ENCODE measurements around the gene FMN1. TPM values are rescaled to one million over a fixed set of nuclear protein-coding genes. Genes with fewer than 3 reads are reported as not detected.

FMN1 gene
- total RNA-seq, 1 experiment from 2014 or later, result 0.37 TPM

GRCh38 chr15:32837935-32838334 lies 356.6 kb downstream of the FMN1 start:
- Histone ChIP-seq H3K4me1 (ENCODE audit: insufficient read depth, low read length, poor library complexity, severe bottlenecking) (peaks cover 3% of the 10 kb centered on the region), H3K36me3 (ENCODE audit: insufficient read depth, low read length, poor library complexity, severe bottlenecking) (no peaks in the 10 kb centered on the region), H3K9me3 (ENCODE audit: low read depth, low read length, poor library complexity, severe bottlenecking) (no peaks in the 10 kb centered on the region), H3K27ac (ENCODE audit: low read depth, low read length, poor library complexity, severe bottlenecking) (no peak overlapping the region), H3K27me3 (replicated peaks; ENCODE audit: insufficient read depth, low read depth, low read length, poor library complexity) (peaks cover 20% of the 10 kb centered on the region), H3K4me3 (ENCODE audit: low read depth, low read length, poor library complexity, severe bottlenecking) (no peak overlapping the region)
- ChIA-PET POLR2A (ENCODE audit: low non-redundant PET) (no interaction called here), CTCF (no interaction called here)
- DNase-seq (ENCODE audit: low spot score), result no peak
- TF ChIP-seq, protein P1, sequence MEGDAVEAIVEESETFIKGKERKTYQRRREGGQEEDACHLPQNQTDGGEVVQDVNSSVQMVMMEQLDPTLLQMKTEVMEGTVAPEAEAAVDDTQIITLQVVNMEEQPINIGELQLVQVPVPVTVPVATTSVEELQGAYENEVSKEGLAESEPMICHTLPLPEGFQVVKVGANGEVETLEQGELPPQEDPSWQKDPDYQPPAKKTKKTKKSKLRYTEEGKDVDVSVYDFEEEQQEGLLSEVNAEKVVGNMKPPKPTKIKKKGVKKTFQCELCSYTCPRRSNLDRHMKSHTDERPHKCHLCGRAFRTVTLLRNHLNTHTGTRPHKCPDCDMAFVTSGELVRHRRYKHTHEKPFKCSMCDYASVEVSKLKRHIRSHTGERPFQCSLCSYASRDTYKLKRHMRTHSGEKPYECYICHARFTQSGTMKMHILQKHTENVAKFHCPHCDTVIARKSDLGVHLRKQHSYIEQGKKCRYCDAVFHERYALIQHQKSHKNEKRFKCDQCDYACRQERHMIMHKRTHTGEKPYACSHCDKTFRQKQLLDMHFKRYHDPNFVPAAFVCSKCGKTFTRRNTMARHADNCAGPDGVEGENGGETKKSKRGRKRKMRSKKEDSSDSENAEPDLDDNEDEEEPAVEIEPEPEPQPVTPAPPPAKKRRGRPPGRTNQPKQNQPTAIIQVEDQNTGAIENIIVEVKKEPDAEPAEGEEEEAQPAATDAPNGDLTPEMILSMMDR (conservative IDR thresholded peaks at IDR 0.05; ENCODE audit: low read depth, low read length), result no peak
- TF ChIP-seq EZH2 (IDR thresholded peaks at IDR 0.05; ENCODE audit: borderline replicate concordance, low read depth, low read length, poor library complexity, severe bottlenecking), result no peak
- intact Hi-C loops (cut with micrococcal nuclease; ENCODE audit: unreplicated experiment), result no loop called here
- no TSS peak for BruUV-seq (replicated peaks)

DNA sequence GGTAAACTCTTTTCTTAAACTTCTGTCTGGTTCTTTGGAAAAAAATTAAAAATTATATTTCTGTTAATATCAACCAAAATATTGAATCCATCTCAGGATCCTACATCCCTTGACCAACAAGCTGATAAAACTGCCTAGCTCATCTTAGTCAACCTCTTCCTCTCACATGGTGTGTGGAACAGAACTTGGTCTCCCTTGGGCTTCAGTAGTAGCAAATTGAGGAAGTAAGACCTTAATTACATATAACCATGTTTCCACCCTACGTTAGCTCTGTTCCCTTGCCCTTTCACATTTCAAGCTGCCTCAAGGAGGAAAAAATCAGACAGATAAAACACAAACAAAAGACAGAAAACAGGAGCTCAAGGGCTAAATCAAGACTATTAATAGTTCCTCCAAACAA lies 360.4 kb downstream of the FMN1 start:
- H3K4me3 ChIP-seq (ENCODE audit: low read depth, low read length, poor library complexity, severe bottlenecking), result no peak overlapping the region
- no peak for TF ChIP-seq EZH2 (IDR thresholded peaks at IDR 0.05; ENCODE audit: borderline replicate concordance, low read depth, low read length, poor library complexity, severe bottlenecking)
- TF ChIP-seq, protein P1 (conservative IDR thresholded peaks at IDR 0.05; ENCODE audit: low read depth, low read length), result no peak
- POLR2A ChIA-PET (ENCODE audit: low non-redundant PET), result interaction anchor here (0.6 kb wide), 1 partner anchor 67 kb away, joined by 4 read pairs; no protein-coding TSS in a partner anchor
- peaks cover 9% of the 10 kb centered on the region for H3K27me3 ChIP-seq (replicated peaks; ENCODE audit: insufficient read depth, low read depth, low read length, poor library complexity)
- H3K4me1 ChIP-seq (ENCODE audit: insufficient read depth, low read length, poor library complexity, severe bottlenecking), result no peaks in the 10 kb centered on the region
- H3K9me3 ChIP-seq (ENCODE audit: low read depth, low read length, poor library complexity, severe bottlenecking), result no peaks in the 10 kb centered on the region
- H3K27ac ChIP-seq (ENCODE audit: low read depth, low read length, poor library complexity, severe bottlenecking), result no peak overlapping the region
- no peak for DNase-seq (ENCODE audit: low spot score)
- intact Hi-C loops (cut with micrococcal nuclease; ENCODE audit: unreplicated experiment), result no loop called here
- BruUV-seq (replicated peaks), result no TSS peak
- CTCF ChIA-PET, result no interaction called here
- no peaks in the 10 kb centered on the region for H3K36me3 ChIP-seq (ENCODE audit: insufficient read depth, low read length, poor library complexity, severe bottlenecking)

- H3K27me3 ChIP-seq (replicated peaks; ENCODE audit: insufficient read depth, low read depth, low read length, poor library complexity), result peaks cover 9% of the 10 kb centered on the region
- POLR2A ChIA-PET (ENCODE audit: low non-redundant PET), result no interaction called here
- no peak for DNase-seq (ENCODE audit: low spot score)
- no peaks in the 10 kb centered on the region for H3K9me3 ChIP-seq (ENCODE audit: low read depth, low read length, poor library complexity, severe bottlenecking)
- no peak overlapping the region for H3K27ac ChIP-seq (ENCODE audit: low read depth, low read length, poor library complexity, severe bottlenecking)
- BruUV-seq (replicated peaks), result no TSS peak
- no peak overlapping the region for H3K4me3 ChIP-seq (ENCODE audit: low read depth, low read length, poor library complexity, severe bottlenecking)
- TF ChIP-seq, protein P1 (conservative IDR thresholded peaks at IDR 0.05; ENCODE audit: low read depth, low read length), result no peak
- TF ChIP-seq EZH2 (IDR thresholded peaks at IDR 0.05; ENCODE audit: borderline replicate concordance, low read depth, low read length, poor library complexity, severe bottlenecking), result no peak
- intact Hi-C loops (cut with micrococcal nuclease; ENCODE audit: unreplicated experiment), result no loop called here
- no peaks in the 10 kb centered on the region for H3K4me1 ChIP-seq (ENCODE audit: insufficient read depth, low read length, poor library complexity, severe bottlenecking)
- CTCF ChIA-PET, result no interaction called here
- H3K36me3 ChIP-seq (ENCODE audit: insufficient read depth, low read length, poor library complexity, severe bottlenecking), result no peaks in the 10 kb centered on the region
Measured at GRCh38 chr15:32833379-32833821, 361.1 kb downstream of the FMN1 start.

Data from A673 (cell line).